HuH-7.5 (cell line): Measurements from ENCODE around the gene XYLB.
A peak's percentile ranks its signal among the peaks of the same experiment; 100 is the strongest.
"Not testable (repeated sequence)": the region's sequence is repeated elsewhere in the genome, so short reads cannot be mapped to it uniquely, and the experiment has no call there.

Source experiments
- DNase-seq: peaks from one replicate; pipeline ENCODE4 v3.0.0; 2011; ENCODE audit warnings: low spot score

The XYLB gene

GRCh38 chr3:38396239-38396638 is 49.7 kb downstream of the XYLB start:
- DNase-seq: no peak

GRCh38 chr3:38396861-38397260 is 50.3 kb downstream of the XYLB start:
- DNase-seq: no peak

GRCh38 chr3:38397320-38397719 is 50.7 kb downstream of the XYLB start:
- no peak for DNase-seq

GRCh38 chr3:38401246-38401962 is 54.8 kb downstream of the XYLB start:
- DNase-seq: no peak

- DNase-seq: no peak
Measured at GRCh38 chr3:38404286-38404685, 57.7 kb downstream of the XYLB start.

- DNase-seq: no peak
Measured at GRCh38 chr3:38411591-38411990, 65.0 kb downstream of the XYLB start.

- DNase-seq: not testable (repeated sequence)
Measured at GRCh38 chr3:38420758-38421157, 74.2 kb downstream of the XYLB start.

- no peak for DNase-seq
Measured at GRCh38 chr3:38421679-38422336, 75.2 kb downstream of the XYLB start.

GRCh38 chr3:38426798-38427426 is 80.3 kb downstream of the XYLB start:
- not testable (repeated sequence) for DNase-seq

- DNase-seq: not testable (repeated sequence)
Measured at GRCh38 chr3:38432871-38433658, 86.5 kb downstream of the XYLB start.

GRCh38 chr3:38433661-38434060 is 87.1 kb downstream of the XYLB start:
- not testable (repeated sequence) for DNase-seq

- not testable (repeated sequence) for DNase-seq
Measured at GRCh38 chr3:38438436-38439069, 92.0 kb downstream of the XYLB start.

GRCh38 chr3:38443205-38443604 is 96.6 kb downstream of the XYLB start:
- DNase-seq: not testable (repeated sequence)

GRCh38 chr3:38446085-38446686 is 99.6 kb downstream of the XYLB start:
- no peak for DNase-seq

- DNase-seq: no peak
Measured at GRCh38 chr3:38446812-38447211, 100.2 kb downstream of the XYLB start.

GRCh38 chr3:38450853-38451252 is 104.3 kb downstream of the XYLB start:
- DNase-seq: no peak

- DNase-seq: peak; percentile 93
Measured at GRCh38 chr3:38453075-38453912, 106.7 kb downstream of the XYLB start, which contains the start of gene ACVR2B. TSS of gene ACVR2B (plus strand) at chr3:38453890. CDS start at chr3:38454323, 433 bp downstream.

GRCh38 chr3:38453913-38454177 is 107.3 kb downstream of the XYLB start:
- no peak for DNase-seq

- DNase-seq: peak; percentile 68
Measured at GRCh38 chr3:38454178-38454883, 107.7 kb downstream of the XYLB start.
